Measurements from ENCODE around the gene ALS2.
"Not testable (repeated sequence)": the region's sequence is repeated elsewhere in the genome, so short reads cannot be mapped to it uniquely, and the experiment has no call there.

Gene ALS2

DNA sequence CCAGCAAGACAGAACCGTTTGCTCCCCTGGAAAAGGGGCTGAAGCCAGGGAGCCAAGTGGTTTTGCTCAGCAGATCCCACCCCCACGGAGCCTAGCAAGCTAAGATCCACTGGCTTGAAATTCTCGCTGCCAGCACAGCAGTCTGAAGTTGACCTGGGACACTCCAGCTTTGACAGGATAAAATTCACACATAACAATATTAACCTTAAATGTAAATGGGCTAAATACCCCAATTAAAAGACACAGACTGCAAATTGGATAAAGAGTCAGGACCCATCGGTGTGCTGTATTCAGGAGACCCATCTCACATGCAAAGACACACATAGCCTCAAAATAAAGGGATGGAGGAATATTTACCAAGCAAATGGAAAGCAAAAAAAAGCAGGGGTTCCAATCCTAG is 109.5 kb downstream of the ALS2 start:
- DNase-seq: not testable (repeated sequence)

DNA sequence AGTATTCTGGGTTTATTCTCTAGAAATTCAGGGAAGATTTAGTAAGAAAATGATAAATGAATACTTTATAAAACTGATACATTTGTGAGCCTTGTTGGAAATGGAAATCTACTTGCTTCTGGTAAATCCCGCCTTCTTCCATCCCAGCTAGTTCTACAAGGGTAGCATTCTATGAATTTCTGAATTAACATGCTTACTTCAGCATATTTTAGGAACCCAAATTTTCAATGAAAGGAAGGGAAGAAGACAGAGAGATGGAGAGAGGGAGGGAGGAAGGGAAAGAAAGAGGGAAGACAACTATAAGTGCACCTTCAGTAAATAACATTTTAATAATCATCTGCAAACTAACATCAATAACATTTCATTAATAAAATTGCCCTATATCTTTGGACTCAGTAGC is 110.9 kb downstream of the ALS2 start:
- DNase-seq: no peak

DNA sequence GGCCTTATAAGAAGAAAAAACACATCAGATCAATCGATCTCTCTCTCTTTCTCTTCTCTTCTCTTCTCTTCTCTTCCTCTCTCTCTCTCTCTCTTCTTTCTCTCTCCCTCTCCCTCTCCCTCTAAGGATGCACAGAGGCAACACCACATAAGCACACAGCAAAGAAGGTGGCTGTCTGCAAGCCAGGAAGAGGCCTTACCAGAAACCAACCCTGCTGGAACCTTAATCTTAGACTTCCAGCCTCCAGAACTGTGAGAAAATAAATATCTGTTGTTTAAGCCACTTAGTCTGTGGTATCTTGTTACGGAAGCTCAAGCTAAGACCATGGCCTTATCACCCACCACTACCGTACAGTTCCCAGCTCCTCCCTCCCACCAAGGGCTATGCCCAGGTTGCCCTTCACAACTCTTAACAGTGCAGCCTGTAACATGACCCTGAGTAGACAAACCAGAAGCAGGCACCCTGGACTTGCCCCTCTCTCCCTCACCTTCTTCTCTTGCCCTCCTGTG is 112.3 kb downstream of the ALS2 start:
- no peak for DNase-seq

DNA sequence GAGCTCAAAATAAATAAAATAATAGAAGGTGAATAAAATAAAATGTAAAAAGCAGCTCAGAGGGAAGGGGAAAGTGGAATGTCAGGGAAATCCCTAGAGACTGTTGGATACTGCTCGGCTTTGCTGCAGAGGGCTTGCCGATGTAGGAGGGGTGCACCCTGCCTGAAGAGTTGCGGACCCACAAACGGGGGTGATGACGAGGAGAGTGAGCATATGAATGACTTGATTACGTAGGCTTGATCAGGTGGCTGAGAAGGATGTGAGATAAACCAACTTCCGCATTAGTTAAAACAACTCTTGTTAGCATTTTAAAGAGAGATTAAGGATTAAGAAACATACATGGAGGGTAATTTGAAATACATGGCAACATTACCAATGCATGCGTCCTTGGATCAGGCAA is 116.4 kb downstream of the ALS2 start:
- no peak for DNase-seq

DNA sequence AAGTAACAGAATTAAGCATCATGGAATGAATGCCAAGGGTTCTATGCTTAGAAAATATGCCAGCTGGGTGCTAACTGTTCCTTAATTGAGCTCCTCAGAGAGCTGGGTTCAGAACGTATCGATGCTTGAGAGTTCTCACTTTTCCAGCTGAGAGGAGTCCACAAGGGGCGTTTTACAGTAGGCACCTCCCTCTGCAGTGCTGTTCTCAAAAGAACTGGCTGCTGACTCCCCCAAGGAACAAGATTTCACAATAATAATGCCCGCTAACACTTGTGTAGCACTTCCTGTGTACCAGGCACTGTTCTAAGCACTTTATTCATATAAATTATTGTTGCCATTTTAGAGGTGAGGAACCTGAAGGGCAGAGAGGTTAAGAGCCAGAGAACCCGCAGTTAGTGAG is 119.4 kb downstream of the ALS2 start:
- no peak for DNase-seq

DNA sequence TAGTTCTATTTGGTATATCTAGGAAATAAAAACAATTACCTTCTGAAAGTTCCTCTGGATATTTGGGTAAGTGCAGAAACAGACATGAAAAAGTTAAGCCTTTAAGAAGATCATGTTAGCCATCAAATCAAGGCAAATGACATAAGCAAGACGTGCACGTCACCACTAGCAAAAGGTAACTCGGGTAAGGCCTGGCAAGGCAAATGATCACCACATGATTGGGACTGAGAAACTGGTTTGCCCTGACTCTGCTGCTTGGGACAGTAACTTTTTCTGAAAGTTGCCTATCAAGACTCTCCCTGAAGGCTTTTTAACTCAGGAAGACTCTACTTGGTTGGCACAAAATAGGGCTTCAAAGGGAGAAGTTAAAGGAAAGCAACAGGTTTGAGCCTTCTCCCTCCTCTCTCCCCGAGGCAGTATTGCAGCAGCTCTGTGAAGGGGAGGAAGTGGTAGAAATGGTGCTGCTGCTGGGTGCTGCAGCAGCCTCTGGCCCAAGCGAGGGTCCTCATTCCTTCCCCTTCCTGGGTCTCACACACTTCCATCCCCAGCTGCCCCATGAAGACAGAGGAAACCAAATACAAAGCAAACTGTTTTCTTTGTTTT is 120.3 kb downstream of the ALS2 start:
- DNase-seq: no peak

DNA sequence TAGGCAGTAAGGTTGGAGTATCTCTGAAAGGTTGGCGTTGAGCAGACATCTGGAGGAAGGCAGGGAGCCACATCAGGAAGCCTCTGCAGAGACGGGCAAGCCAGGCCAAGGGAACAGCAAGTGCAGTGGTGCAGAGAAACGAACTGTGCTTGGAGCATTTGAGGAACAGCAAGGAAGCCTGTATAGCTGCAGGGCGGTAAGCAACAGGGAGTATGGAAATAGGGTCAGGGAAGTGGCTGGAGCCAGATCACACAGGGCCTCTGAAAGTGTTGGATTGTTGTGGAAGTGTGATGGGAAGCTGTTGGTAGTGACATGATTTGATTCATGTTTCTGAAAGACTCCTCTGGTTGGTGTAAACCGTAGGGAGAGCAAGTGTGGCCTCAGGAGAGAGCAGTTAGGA is 124.0 kb downstream of the ALS2 start:
- DNase-seq: no peak

DNA sequence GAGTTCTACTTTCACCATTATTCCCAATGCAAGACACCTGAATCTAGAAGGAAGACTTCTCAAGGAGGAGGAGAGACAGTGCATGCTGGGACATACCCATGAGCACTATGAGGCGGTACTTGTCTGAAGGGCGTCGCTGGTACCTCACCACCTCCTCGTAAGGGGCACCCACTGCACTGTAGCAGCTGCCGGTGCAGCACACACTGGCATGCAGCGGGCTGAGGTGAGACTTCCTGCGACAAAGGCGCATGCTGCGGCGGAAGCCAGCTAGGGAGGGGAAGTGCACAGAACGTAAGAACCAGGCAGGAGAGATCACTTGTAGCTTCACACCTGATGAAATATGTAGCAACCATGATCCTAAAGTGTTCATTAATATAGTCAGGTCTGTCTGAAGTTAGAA is 124.6 kb downstream of the ALS2 start:
- no peak for DNase-seq

DNA sequence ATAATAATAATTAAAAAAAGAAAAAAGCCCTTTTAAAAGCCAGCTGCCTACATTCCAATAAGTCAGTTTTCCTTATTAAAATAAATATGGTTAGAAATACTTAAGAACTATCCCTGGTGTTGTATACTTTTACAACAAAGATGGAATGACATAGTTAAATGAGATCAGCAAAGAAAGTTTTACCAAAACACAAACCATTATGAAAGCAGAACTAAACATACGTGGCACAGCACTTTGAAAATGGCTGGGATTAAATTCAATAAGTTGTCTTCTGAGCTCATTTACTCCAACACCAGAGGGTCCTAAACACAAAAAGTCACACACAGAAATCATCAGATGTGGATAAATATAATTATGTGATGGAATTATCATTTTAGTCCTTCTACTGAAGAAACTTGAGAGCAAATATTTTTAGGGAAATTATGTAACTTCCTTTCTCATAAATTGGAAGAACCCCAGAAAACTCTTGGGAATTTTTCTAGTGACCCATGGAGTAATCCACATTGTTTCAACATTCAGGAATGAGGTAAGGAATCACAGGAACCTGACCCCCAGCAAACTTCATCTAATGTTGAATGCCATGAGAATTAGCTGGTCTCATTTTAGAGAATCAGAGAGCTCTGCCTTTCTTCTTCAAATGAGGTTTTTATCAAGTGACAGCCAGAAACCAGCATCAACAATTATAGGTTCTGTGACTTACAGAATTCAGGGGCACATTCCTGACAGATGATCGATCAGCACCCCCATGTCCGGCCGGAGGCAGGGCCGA is 125.9 kb downstream of the ALS2 start:
- no peak for DNase-seq

DNA sequence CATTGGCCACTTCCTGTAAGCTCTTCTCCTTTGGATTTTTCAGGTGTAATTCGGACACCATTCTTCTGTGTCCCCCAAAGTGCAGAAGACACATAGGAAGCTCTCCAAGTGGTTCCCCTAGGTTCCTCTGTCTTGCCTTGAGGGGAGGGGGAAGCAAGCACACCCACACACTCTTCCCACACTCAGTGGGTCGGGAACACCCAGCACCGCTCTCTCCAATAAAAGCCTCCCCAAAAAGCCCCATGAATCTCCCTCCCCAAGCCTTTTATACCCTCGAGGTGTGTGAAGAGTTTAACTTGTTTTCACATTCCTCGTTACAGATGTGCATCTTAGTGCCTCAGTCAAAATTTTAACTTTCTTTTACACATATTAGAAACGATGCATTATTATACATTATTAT is 127.5 kb downstream of the ALS2 start:
- DNase-seq: no peak
